ENCODE measurements around the gene CCL13. TPM values are rescaled to one million over a fixed set of nuclear protein-coding genes. Genes with fewer than 3 reads are reported as not detected.
A peak's percentile ranks its signal among the peaks of the same experiment; 100 is the strongest.

Gene CCL13
- total RNA-seq, 1 donor from 2014 or later: not detected

DNA sequence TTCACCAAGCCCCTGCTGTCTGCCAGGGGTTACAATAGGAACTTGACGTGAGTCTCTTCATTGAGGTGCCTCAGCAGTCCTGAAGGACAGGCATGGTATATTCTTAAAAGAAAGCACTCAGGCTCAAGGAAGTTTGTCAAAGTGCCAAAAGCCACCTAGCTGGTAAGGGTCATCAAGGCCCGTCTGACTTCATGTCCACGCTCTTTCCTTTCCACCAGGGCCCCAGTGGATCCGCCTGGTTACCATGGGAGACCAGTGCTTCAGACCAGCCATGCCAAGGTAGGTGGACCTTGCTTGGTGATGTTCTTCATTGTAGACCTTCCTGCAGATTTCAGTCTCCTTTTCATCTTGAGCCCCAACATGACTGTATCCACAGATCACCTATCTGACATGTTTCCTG, 34.4 kb downstream of the CCL13 start:
- Mint-ChIP-seq H3K27ac (no peak overlapping the region), H3K4me3 (ENCODE audit: low read depth) (no peak overlapping the region), H3K27me3 (ENCODE audit: low read depth) (peaks cover 4% of the 10 kb centered on the region)

DNA sequence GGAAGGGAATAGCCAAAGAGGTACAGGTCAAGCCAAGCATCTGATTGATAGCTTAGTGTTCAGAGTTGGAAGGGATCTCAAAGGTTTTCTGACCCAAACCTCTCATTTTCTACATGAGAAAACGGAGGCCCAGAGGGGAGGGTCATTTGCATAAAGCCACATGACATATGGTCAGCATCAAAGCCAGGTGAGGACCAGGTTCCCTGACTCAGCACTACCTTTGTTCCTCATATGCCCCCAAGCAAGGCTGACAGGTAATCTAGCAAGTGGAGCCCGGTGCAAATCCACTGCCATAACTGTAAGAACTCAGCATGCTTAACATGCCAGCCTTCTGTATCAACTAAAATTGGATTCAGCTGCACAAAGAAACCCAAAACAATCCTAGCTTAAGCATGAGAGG, 35.0 kb downstream of the CCL13 start:
- Mint-ChIP-seq H3K27ac (no peak overlapping the region), H3K4me1 (ENCODE audit: low read depth) (peaks cover 49% of the 10 kb centered on the region), H3K4me3 (ENCODE audit: low read depth) (no peak overlapping the region), H3K27me3 (ENCODE audit: low read depth) (peaks cover 4% of the 10 kb centered on the region), H3K9me3 (no peaks in the 10 kb centered on the region), H3K36me3 (ENCODE audit: low read depth) (no peaks in the 10 kb centered on the region)
- intact Hi-C loops (cut with micrococcal nuclease): no loop called here
- no peak for DNase-seq (ENCODE audit: low spot score)

More for the DNA sequence above, 34.4 kb downstream of the CCL13 start:
- DNase-seq (ENCODE audit: low spot score): no peak
- no peaks in the 10 kb centered on the region for H3K36me3 Mint-ChIP-seq (ENCODE audit: low read depth)
- intact Hi-C loops (cut with micrococcal nuclease): no loop called here
- peaks cover 53% of the 10 kb centered on the region for H3K4me1 Mint-ChIP-seq (ENCODE audit: low read depth)
- no peaks in the 10 kb centered on the region for H3K9me3 Mint-ChIP-seq

DNA sequence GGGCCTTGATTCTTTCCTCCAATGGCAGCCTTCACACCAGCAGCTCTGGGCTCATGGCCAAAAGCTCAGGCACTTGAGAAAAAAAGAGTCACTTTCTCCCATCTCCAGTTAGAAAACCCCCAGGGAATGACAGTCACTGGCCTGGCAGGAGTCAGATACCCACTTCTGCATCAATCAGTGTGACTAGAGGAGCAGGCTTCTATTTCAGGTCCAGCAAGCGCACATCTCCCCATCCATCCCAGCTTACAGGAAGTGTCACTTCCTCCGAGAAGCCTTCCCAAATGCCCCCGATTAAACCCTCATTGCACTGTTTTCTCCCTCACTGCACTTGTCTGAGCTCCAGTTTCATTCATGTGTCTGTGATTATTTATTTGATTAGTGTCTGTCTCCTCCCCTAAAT, 37.1 kb downstream of the CCL13 start:
- no peaks in the 10 kb centered on the region for H3K9me3 Mint-ChIP-seq
- H3K4me1 Mint-ChIP-seq (ENCODE audit: low read depth): peaks cover 46% of the 10 kb centered on the region
- H3K27ac Mint-ChIP-seq: no peak overlapping the region
- H3K27me3 Mint-ChIP-seq (ENCODE audit: low read depth): peaks cover 4% of the 10 kb centered on the region
- no peaks in the 10 kb centered on the region for H3K36me3 Mint-ChIP-seq (ENCODE audit: low read depth)
- no peak for DNase-seq (ENCODE audit: low spot score)
- intact Hi-C loops (cut with micrococcal nuclease): no loop called here
- no peak overlapping the region for H3K4me3 Mint-ChIP-seq (ENCODE audit: low read depth)

DNA sequence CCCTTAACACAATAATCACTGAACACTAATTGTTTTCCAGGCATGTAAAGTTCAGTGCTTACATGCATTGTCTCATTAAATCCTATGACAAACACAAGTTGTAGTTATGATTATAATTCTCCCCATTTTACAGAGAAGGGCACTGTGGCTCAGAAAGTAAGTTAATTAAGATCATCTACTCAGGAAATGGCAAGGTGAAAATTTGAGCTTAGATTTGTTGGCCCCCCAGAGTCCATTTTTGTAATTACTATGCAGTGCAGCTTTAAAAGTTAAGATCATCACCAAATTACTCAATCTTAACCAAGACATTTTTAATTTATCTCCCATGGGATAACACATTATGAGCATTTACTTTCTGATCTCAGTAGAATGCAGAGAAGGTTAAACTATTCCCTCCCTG, 41.0 kb downstream of the CCL13 start:
- Mint-ChIP-seq H3K4me3 (ENCODE audit: low read depth) (no peak overlapping the region), H3K4me1 (ENCODE audit: low read depth) (peaks cover 45% of the 10 kb centered on the region), H3K27me3 (ENCODE audit: low read depth) (peaks cover 4% of the 10 kb centered on the region), H3K36me3 (ENCODE audit: low read depth) (no peaks in the 10 kb centered on the region), H3K9me3 (no peaks in the 10 kb centered on the region), H3K27ac (no peak overlapping the region)
- DNase-seq (ENCODE audit: low spot score): no peak
- intact Hi-C loops (cut with micrococcal nuclease): no loop called here

DNA sequence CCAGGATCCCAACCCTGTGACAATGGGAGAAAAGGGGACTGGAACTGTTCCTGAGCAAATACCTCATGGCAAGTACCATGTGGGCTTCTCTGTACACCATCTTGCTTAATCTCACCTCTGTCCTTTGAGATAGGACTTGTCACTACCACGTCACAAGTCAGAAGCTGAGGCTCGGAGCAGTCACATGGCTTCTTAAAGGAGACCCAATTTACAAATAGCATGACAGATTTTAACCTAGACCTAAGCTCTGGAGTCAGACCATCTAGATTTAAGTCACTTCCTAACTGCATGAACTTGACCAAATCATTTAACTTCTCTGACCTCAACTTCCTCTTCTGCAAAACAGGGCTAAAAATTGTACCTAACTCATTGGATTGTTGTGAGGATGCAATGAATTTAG, 42.7 kb downstream of the CCL13 start:
- peak overlapping the region; percentile 73 for H3K27ac Mint-ChIP-seq
- H3K9me3 Mint-ChIP-seq: no peaks in the 10 kb centered on the region
- H3K4me3 Mint-ChIP-seq (ENCODE audit: low read depth): no peak overlapping the region
- intact Hi-C loops (cut with micrococcal nuclease): loop anchor here (1.0 kb wide), 1 partner anchor 10 kb away; no protein-coding TSS in a partner anchor
- DNase-seq (ENCODE audit: low spot score): no peak
- H3K27me3 Mint-ChIP-seq (ENCODE audit: low read depth): peaks cover 4% of the 10 kb centered on the region
- peaks cover 41% of the 10 kb centered on the region for H3K4me1 Mint-ChIP-seq (ENCODE audit: low read depth)
- no peaks in the 10 kb centered on the region for H3K36me3 Mint-ChIP-seq (ENCODE audit: low read depth)

DNA sequence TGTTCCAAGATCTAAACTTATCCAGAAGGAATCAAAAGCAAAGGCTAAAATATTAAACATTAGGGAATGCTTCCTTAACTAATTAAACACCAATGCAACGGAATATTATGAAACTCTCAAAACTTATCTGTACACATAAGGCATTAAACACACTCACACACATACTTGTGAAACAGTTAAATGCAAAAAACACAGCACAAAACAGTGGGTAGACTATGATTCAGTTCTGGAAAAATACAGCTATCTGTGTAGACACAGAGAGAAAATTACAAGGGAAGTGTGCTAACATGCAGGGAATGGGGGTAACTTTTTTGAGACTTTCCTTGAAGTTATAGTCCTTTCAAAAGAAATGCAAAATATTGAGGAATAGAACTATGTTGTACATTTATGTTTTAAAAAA, 43.4 kb downstream of the CCL13 start:
- peaks cover 4% of the 10 kb centered on the region for H3K27me3 Mint-ChIP-seq (ENCODE audit: low read depth)
- no peak overlapping the region for H3K4me3 Mint-ChIP-seq (ENCODE audit: low read depth)
- no peak for DNase-seq (ENCODE audit: low spot score)
- no peaks in the 10 kb centered on the region for H3K36me3 Mint-ChIP-seq (ENCODE audit: low read depth)
- H3K4me1 Mint-ChIP-seq (ENCODE audit: low read depth): peaks cover 41% of the 10 kb centered on the region
- no peak overlapping the region for H3K27ac Mint-ChIP-seq
- no peaks in the 10 kb centered on the region for H3K9me3 Mint-ChIP-seq
- intact Hi-C loops (cut with micrococcal nuclease): loop anchor here (1.0 kb wide), 1 partner anchor 10 kb away; no protein-coding TSS in a partner anchor

DNA sequence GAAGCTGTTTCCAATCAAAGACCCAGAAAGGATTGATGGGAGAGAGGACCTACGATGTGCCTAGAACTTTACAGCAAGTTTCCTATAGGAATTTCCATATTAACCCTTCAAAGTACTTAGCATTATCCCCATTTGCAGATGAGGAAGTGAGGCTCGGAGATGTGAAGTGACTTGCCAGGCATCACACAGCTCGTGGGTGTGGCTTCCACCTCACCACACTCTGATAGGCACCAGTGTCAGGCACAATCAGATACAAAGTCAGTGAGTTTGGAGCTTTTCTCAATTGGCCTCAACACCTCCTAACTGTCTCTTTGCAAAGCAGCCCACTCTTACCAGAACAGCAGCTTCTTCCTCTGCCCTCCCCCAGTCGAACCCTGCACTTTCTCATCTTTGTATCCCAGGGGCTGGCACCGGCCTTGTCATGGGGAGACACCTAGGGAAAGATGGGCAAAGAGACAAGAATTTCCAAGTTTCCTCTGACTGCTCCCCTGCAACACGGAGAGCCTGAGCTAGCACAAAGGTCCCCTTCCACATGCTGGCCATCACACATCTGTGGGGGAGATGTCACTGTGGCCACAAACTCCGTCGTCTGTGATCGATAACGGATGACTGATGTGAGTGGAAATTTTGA, 44.1 kb downstream of the CCL13 start:
- intact Hi-C loops (cut with micrococcal nuclease): no loop called here
- DNase-seq (ENCODE audit: low spot score): no peak
- H3K36me3 Mint-ChIP-seq (ENCODE audit: low read depth): no peaks in the 10 kb centered on the region

DNA sequence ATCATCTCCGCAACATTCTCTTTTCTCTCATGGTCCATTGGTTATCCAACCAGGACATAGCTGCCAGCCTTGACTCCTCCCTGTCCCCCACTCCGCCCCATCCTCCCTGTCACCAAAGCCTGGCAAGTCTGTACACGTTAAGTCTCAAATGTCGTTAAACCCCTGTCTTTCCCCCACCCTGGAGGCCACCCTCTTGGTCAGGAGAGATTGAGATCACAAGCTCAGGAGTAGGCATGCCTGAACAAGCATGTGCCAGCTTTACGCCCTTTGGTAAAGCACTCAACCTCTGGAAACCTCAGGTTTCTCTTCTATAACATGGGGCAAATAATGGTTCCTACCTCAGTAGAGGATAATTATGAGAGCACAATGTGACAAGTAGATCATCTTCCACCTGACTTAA, 44.9 kb downstream of the CCL13 start:
- Mint-ChIP-seq H3K4me1 (ENCODE audit: low read depth) (peaks cover 40% of the 10 kb centered on the region), H3K36me3 (ENCODE audit: low read depth) (no peaks in the 10 kb centered on the region), H3K27me3 (ENCODE audit: low read depth) (no peaks in the 10 kb centered on the region), H3K27ac (no peak overlapping the region), H3K4me3 (ENCODE audit: low read depth) (no peak overlapping the region), H3K9me3 (no peaks in the 10 kb centered on the region)
- no peak for DNase-seq (ENCODE audit: low spot score)
- intact Hi-C loops (cut with micrococcal nuclease): no loop called here

More for the DNA sequence above, 44.1 kb downstream of the CCL13 start:
- Mint-ChIP-seq H3K27ac (no peak overlapping the region), H3K4me1 (ENCODE audit: low read depth) (peaks cover 41% of the 10 kb centered on the region), H3K4me3 (ENCODE audit: low read depth) (no peak overlapping the region), H3K27me3 (ENCODE audit: low read depth) (peaks cover 2% of the 10 kb centered on the region), H3K9me3 (no peaks in the 10 kb centered on the region)

DNA sequence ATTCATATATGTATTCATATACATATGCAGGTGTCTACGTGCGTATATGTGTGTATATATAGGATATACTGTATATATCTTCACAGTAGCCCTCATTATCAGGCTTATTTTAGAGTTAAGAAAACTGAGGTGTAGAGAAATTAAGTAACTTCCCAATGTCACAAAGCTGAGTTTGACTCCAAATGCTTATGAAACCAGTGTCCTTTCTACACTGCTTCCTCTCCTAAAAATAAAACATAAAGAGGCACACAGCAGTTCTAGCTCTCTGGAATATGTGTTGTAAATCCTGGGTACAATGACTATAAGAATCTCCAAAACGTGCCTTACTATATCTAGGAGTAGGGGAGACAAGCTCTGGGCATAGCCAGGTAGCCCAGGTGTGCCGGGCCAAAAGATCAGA, 46.7 kb downstream of the CCL13 start:
- Mint-ChIP-seq H3K27me3 (ENCODE audit: low read depth) (peaks cover 1% of the 10 kb centered on the region), H3K27ac (no peak overlapping the region), H3K36me3 (ENCODE audit: low read depth) (no peaks in the 10 kb centered on the region), H3K4me1 (ENCODE audit: low read depth) (peaks cover 29% of the 10 kb centered on the region), H3K4me3 (ENCODE audit: low read depth) (no peak overlapping the region), H3K9me3 (no peaks in the 10 kb centered on the region)
- intact Hi-C loops (cut with micrococcal nuclease): no loop called here
- DNase-seq (ENCODE audit: low spot score): no peak

DNA sequence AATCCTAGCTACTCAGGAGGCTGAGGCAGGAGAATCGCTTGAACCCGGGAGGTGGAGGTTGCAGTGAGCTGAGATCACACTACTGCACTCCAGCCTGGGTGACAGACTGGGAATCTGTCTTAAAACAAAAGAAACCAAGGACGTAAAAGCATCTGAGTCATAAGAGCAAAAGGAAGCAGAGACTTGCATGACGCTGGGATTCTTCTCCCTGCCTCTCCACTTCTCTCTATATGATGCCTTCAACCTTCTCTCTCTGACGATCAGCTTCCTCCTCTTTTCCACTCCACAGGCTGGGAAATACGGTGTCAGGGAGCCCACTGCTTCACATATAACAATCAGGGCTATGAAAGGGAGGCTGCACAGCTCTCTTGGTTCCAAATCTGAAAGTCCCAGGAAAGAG, 49.9 kb downstream of the CCL13 start:
- Mint-ChIP-seq H3K9me3 (no peaks in the 10 kb centered on the region), H3K27me3 (ENCODE audit: low read depth) (peaks cover 25% of the 10 kb centered on the region), H3K27ac (no peak overlapping the region), H3K36me3 (ENCODE audit: low read depth) (no peaks in the 10 kb centered on the region), H3K4me3 (ENCODE audit: low read depth) (no peak overlapping the region), H3K4me1 (ENCODE audit: low read depth) (peaks cover 13% of the 10 kb centered on the region)
- DNase-seq (ENCODE audit: low spot score): no peak
- intact Hi-C loops (cut with micrococcal nuclease): no loop called here

Other genes with a start within 250 kb of the CCL13 start
- gene CCL2, start 101.2 kb upstream of the CCL13 start, total RNA-seq: not detected in 2 replicates
- not detected in 2 replicates for gene CCL7, start 86.3 kb upstream of the CCL13 start, total RNA-seq
- gene CCL11, start 70.7 kb upstream of the CCL13 start, total RNA-seq: not detected in 2 replicates
- not detected in 2 replicates for gene CCL8, start 37.0 kb upstream of the CCL13 start, total RNA-seq
- 88.1 and 98.4 TPM in 2 replicates for gene CCL1, start 6.8 kb downstream of the CCL13 start, total RNA-seq
- gene TMEM132E, start 223.1 kb downstream of the CCL13 start, total RNA-seq: not detected in 2 replicates